GM23338 (cell line): ENCODE measurements around the gene TBX10.

Experiments used
- EZH2 ChIP-seq: fragments of 200-600 bp; sonication (generic); IDR thresholded peaks from one replicate; pipeline ENCODE4 v1.8.0; 2017; ENCODE audit warnings: antibody characterized with exemption, mild to moderate bottlenecking, low read depth; ENCODE audit not compliant: unreplicated experiment
- JUNB ChIP-seq: IDR thresholded peaks from one replicate; pipeline ENCODE4 v1.6.1; 2016; ENCODE audit warnings: antibody characterized with exemption; ENCODE audit not compliant: unreplicated experiment

DNA sequence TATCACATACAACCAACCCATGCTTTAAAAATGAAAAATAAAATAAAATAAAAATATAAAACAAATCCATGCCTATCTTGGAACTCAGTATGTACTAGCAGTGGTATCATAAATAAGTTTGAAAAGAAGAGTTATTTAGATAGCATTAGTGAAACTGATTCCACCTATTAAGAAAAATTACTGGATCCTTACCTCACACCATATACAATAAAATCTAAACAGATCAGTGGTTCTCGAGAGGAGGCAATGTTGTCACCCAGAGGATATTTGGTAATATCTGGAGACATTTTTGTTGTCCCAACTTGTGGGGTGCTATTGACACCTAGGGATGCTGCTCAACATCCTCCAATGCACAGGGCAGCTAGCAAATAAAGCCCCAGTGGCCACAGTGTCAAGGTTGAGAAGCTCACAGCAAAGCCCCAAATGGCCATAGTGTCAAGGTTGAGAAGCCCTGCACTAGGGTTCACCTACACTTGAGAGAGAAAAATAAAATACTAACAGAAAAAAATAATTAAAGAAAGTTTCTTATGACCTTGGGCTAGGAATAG, 42.7 kb downstream of the TBX10 start:
- no peak for TF ChIP-seq EZH2
- no peak for TF ChIP-seq JUNB
